Erythroblast (primary cell): ENCODE data around the gene SSBP2.

Experiments used
- GATA1 ChIP-seq: IDR thresholded peaks from 2 replicates; pipeline ENCODE4 v1.6.1; 2011; ENCODE audit warnings: low read depth, mild to moderate bottlenecking, control low read depth, low read length, moderate library complexity
- POLR2A ChIP-seq: IDR thresholded peaks from 2 replicates; pipeline ENCODE4 v1.6.1; 2011; ENCODE audit warnings: mild to moderate bottlenecking, low read length

GRCh38 chr5:81429363-81429762, 321.5 kb downstream of the SSBP2 start:
- TF ChIP-seq POLR2A (no peak), GATA1 (no peak)
